Suprapubic skin (tissue), 3 donors: ENCODE results near the gene GPRC5C.

Experiments used
- EP300 ChIP-seq: sonication (generic); formaldehyde crosslinking; IDR thresholded peaks from one replicate; pipeline ENCODE4 v1.6.1; 2017; ENCODE audit warnings: antibody characterized with exemption
- TF ChIP-seq, protein P1 (sequence below), 2 donors: fragments of 200-600 bp in 1 of 2; fragments of 450-650 bp in 1 of 2; sonication (generic) in 1 of 2; IDR thresholded peaks; one replicate each; pipeline ENCODE4 v1.5.1; 2016 to 2019; ENCODE audit warnings: antibody characterized with exemption in 2 of 2, mild to moderate bottlenecking in 1 of 2, moderate library complexity in 1 of 2

DNA sequence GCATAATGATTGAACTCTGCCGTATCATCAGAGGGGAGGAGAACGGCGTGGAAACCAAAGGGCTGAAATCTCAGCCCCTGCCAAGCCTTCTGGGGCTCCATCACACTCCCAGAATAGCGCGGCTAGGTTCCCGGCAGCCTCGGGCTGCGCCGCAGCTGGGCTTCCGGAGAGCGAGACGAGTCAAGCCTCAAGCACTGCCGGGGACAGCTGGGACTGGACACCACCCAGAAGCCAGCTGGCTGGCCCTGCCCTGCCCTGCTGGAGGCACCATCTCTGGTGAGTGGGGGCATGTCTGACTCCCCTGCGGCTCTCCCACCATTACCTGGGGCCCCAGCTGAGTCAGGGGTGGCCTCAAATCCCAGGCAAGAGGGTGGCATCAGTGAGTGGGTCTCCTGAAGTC lies 7.2 kb upstream of the GPRC5C start:
- TF ChIP-seq EP300, result no peak
- TF ChIP-seq, protein P1, sequence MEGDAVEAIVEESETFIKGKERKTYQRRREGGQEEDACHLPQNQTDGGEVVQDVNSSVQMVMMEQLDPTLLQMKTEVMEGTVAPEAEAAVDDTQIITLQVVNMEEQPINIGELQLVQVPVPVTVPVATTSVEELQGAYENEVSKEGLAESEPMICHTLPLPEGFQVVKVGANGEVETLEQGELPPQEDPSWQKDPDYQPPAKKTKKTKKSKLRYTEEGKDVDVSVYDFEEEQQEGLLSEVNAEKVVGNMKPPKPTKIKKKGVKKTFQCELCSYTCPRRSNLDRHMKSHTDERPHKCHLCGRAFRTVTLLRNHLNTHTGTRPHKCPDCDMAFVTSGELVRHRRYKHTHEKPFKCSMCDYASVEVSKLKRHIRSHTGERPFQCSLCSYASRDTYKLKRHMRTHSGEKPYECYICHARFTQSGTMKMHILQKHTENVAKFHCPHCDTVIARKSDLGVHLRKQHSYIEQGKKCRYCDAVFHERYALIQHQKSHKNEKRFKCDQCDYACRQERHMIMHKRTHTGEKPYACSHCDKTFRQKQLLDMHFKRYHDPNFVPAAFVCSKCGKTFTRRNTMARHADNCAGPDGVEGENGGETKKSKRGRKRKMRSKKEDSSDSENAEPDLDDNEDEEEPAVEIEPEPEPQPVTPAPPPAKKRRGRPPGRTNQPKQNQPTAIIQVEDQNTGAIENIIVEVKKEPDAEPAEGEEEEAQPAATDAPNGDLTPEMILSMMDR (IDR thresholded peaks at IDR 0.05), result no peak
